Lower leg skin (tissue), 4 donors: ENCODE results near the gene PTPN1. TPM values are rescaled to one million over a fixed set of nuclear protein-coding genes. Genes with fewer than 3 reads are reported as not detected.

Source experiments
- DNase-seq, 2 donors: peaks; one replicate each; pipeline ENCODE4 v3.0.0-alpha.2; 2019; ENCODE audit warnings: low spot score in 2 of 2
- H3K4me3 ChIP-seq: fragments of 200-600 bp; sonication (generic); 2 replicates; pipeline ENCODE4 v1.5.1; 2017; ENCODE audit warnings: mild to moderate bottlenecking, low read depth; ENCODE audit not compliant: poor library complexity, severe bottlenecking
- POLR2A ChIP-seq, 2 donors: fragments of 450-650 bp; IDR thresholded peaks; one replicate each; pipeline ENCODE4 v1.6.1; 2016 to 2017; ENCODE audit warnings: antibody characterized with exemption in 2 of 2, mild to moderate bottlenecking in 1 of 2, moderate library complexity in 1 of 2
- WGBS, 2 donors: methylation state at CpG; one replicate each; pipeline ENCODE4 v1.1.5; 2018; 5-methylcytosine and 5-hydroxymethylcytosine counted together
- intact Hi-C: fragments of 100-400 bp; cut with DNase I; formaldehyde crosslinking; loops from one replicate; pipeline ENCODE4 v1.15.0; 2023; ENCODE audit warnings: low total_unique reads
- total RNA-seq, 4 donors: library from RNA; depleted of rRNA; stranded (reverse); fragments of >200 nt; gene quantifications; one replicate each; pipeline ENCODE4 v1.1.0, GENCODE V29; 2016
- TF ChIP-seq, protein P1 (sequence below), 3 donors: fragments of 450-650 bp; IDR thresholded peaks; one replicate each; pipeline ENCODE4 v1.5.1; 2016; ENCODE audit warnings: antibody characterized with exemption in 3 of 3, mild to moderate bottlenecking in 3 of 3, moderate library complexity in 2 of 3

The PTPN1 gene
- total RNA-seq, 4 donors from 2014 or later = 19.1 to 29.8 (median 23.3) TPM

DNA sequence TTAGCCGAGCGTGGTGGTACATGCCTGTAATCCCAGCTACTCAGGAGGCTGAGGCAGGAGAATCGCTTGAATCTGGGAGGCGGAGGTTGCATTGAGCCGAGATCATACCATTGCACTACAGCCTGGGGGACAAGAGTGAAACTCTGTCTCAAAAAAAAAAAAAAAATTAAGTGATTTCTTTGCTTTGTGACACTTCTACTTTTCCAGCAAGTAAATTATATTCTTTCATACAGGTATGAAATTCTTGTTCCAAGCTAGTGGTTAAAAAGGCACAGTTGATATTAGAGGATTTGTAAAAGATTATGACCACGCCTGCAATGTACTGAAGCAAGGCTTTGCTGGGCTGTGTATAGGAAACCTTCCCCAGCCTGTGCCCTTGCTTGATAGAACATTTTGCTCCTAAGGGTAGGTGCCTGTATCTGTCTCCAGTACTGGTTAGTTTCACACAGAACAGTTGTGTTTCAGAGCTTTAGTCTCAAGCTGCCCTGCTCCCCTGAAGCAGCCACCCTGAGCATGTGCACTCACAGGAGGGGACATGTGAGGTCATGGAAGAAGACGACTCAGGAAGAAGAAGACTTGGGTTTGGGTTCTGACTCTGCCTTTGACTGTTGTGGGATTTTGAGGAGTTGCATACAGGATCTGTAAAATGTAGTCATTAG is 10.2 kb downstream of the PTPN1 start:
- no peak for TF ChIP-seq POLR2A (IDR thresholded peaks at IDR 0.05)
- TF ChIP-seq, protein P1, sequence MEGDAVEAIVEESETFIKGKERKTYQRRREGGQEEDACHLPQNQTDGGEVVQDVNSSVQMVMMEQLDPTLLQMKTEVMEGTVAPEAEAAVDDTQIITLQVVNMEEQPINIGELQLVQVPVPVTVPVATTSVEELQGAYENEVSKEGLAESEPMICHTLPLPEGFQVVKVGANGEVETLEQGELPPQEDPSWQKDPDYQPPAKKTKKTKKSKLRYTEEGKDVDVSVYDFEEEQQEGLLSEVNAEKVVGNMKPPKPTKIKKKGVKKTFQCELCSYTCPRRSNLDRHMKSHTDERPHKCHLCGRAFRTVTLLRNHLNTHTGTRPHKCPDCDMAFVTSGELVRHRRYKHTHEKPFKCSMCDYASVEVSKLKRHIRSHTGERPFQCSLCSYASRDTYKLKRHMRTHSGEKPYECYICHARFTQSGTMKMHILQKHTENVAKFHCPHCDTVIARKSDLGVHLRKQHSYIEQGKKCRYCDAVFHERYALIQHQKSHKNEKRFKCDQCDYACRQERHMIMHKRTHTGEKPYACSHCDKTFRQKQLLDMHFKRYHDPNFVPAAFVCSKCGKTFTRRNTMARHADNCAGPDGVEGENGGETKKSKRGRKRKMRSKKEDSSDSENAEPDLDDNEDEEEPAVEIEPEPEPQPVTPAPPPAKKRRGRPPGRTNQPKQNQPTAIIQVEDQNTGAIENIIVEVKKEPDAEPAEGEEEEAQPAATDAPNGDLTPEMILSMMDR (IDR thresholded peaks at IDR 0.05) = no peak
- intact Hi-C loops = no loop called here
- no peak overlapping the region for H3K4me3 ChIP-seq
- WGBS, 2 donors = 80 to 85% methylated on average over 7 of the region's 7 CpGs
- DNase-seq = no peak

DNA sequence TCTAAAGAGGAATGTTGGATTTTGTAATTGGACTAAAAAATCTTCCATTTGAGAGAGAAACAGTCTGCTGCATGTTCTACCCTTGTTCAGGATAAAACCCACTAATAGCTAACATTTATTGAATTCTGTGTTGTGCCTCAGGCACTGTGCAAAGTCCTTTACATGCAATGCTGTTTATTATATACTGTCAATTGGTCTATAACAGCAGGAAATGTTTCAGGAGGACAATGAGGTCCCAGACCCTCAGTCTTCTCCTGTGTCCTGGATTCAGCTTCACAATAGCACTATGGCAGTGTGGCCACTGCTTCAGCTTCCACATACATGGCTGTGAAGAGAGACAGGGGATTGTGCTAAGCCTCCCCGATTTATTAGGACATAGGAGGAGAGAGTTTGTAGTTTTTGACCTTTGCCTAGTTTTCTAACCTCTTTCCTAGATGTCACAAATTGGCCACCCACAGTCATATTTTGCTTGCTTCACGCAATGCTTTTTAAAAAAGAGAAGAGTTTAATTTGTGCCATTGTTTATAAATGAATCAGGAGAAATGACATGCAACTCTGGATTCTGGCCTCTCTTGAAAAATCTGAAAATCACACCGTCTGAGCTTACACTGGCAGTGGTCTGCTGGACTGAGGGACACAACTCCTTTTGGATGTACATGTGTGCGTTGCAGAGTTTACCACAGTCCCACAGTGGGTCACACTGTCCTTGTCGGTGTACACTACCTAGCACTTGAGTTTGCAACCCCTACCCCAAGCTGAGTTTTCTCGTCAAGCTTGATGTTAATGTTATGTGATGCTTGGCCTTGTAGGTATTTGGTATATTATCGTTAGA is 11.3 kb downstream of the PTPN1 start:
- WGBS, 2 donors = 88 to 91% methylated on average over 7 of the region's 7 CpGs
- TF ChIP-seq, protein P1 (IDR thresholded peaks at IDR 0.05) = no peak
- no peak for TF ChIP-seq POLR2A (IDR thresholded peaks at IDR 0.05)
- DNase-seq = no peak
- no peak overlapping the region for H3K4me3 ChIP-seq
- intact Hi-C loops = no loop called here

DNA sequence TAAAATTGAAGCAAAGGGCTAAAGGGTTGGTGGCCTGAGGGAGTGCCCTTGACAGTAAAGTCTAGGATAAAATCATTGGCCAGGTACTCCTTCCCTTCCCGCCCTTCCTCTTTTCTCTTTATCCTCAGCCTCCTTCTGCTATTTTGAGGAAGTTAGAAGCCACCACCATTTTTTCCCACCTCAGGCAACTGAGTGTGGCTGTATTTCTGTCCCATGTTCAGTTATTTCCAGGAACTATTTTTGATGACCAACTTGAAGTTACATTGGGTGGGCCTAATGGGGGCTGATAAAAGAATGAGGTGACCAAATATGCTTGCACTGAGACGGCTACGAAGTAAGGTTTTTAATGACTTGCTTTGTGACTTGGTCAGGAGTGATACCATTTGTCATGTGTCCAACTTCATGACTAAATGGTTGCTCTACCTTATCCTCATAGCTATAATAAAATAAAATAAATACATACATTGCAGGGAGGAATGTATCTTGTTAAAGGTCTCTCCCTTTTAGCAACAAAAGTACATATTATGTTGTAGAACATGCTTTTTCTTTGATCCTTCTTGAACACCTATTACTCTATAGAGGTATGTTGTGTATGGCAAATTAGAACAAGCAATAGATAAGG is 12.0 kb downstream of the PTPN1 start:
- intact Hi-C loops = no loop called here
- no peak overlapping the region for H3K4me3 ChIP-seq
- DNase-seq = no peak
- 88 to 93% methylated on average over 3 of the region's 3 CpGs for WGBS, 2 donors
- TF ChIP-seq, protein P1 (IDR thresholded peaks at IDR 0.05) = no peak
- TF ChIP-seq POLR2A (IDR thresholded peaks at IDR 0.05) = no peak

DNA sequence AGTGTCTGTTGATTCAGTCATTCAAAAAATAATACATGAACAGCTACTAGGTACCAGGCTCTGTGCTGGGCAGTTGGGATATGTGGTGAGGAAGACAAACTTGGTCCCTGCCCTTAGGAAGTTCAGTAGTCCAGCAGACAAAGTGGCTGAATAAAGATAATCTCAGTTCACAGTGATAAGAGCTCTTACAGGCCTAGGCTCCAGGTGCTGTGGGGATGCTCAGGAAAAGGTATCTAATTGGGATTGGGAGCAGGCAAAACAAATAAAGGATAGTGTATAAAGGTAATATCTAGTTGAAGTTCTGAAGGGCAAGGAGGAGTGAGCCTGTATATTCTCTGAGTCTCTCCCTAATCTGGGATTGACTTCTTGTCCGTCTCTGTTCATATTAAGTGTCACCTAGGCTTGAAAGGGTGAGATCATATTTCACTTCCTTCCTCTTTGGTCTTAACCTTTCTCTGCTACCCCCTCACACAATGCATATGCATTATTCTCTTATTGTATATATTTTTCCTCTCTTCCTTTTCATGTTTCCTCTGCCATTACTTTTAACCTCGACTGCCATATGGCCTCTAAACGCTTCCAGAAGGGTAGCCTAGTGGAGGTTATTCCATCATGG is 13.5 kb downstream of the PTPN1 start:
- DNase-seq = no peak
- H3K4me3 ChIP-seq = no peak overlapping the region
- TF ChIP-seq POLR2A (IDR thresholded peaks at IDR 0.05) = no peak
- TF ChIP-seq, protein P1 (IDR thresholded peaks at IDR 0.05) = no peak
- 62 to 69% methylated on average over 3 of the region's 3 CpGs for WGBS, 2 donors
- intact Hi-C loops = no loop called here

DNA sequence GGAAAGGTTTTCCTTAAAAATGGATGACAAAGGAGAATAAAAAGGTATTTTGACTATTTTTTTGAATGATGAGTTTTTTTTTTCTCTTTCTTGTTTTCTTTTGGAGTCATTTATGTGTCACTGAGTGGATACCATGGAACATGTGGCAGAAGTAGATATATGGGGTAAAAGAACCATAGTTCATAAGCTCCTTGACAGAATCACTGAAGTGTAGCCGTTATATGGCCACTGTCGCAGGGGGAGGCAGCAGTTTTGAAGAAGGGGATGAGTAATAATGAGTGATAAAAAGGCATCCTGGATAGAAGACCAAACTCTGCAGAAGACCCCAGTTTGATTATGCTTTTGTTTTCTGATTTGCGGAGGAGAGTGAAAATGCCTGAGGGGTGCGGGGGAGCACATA is 15.5 kb downstream of the PTPN1 start:
- no peak for DNase-seq
- no peak overlapping the region for H3K4me3 ChIP-seq
- intact Hi-C loops = no loop called here
- TF ChIP-seq, protein P1 (IDR thresholded peaks at IDR 0.05) = no peak
- no peak for TF ChIP-seq POLR2A (IDR thresholded peaks at IDR 0.05)
- 95 to 97% methylated on average over 4 of the region's 4 CpGs for WGBS, 2 donors
